Vagina (tissue), 2 donors: Measurements from ENCODE around the gene DGKB. TPM values are rescaled to one million over a fixed set of nuclear protein-coding genes. Genes with fewer than 3 reads are reported as not detected.

Experiments
- DNase-seq, 2 donors: peaks; one replicate each; pipeline ENCODE4 v3.0.0-alpha.2; 2017; ENCODE audit errors: extremely low spot score in 2 of 2
- H3K27ac ChIP-seq: fragments of 200-600 bp; sonication (generic); one replicate; pipeline ENCODE4 v1.5.1; 2019
- H3K27me3 ChIP-seq: fragments of 200-600 bp; sonication (generic); one replicate; pipeline ENCODE4 v1.5.1; 2019
- H3K36me3 ChIP-seq, 2 donors: fragments of 200-600 bp; sonication (generic); one replicate each; pipeline ENCODE4 v1.5.1; 2017 to 2019
- H3K4me1 ChIP-seq: fragments of 200-600 bp; sonication (generic); one replicate; pipeline ENCODE4 v1.5.1; 2019
- H3K4me3 ChIP-seq, 2 donors: fragments of 200-600 bp; sonication (generic); 1 replicate in 1 of 2; 2 replicates in 1 of 2; pipeline ENCODE4 v1.5.1; 2016 to 2019
- H3K9me3 ChIP-seq: fragments of 200-600 bp; sonication (generic); one replicate; pipeline ENCODE4 v1.5.1; 2019
- CTCF ChIP-seq, 3 experiments: fragments of 450-650 bp in 2 of 3; fragments of 200-600 bp in 1 of 3; sonication (generic) in 1 of 3; IDR thresholded peaks; one replicate each; pipeline ENCODE4 v1.5.1; 2017 to 2019; ENCODE audit warnings: antibody characterized with exemption in 3 of 3, mild to moderate bottlenecking in 2 of 3, moderate library complexity in 2 of 3
- POLR2A ChIP-seq, 2 donors: fragments of 450-650 bp; IDR thresholded peaks; one replicate each; pipeline ENCODE4 v1.6.1; 2017; ENCODE audit warnings: antibody characterized with exemption in 2 of 2, mild to moderate bottlenecking in 2 of 2, moderate library complexity in 2 of 2
- POLR2AphosphoS5 ChIP-seq, 2 donors: sonication (generic); formaldehyde crosslinking; IDR thresholded peaks; one replicate each; pipeline ENCODE4 v1.9.0; 2017; ENCODE audit warnings: antibody characterized with exemption in 2 of 2, mild to moderate bottlenecking in 2 of 2, low read depth in 1 of 2; ENCODE audit not compliant: insufficient read depth in 1 of 2
- intact Hi-C: fragments of 100-400 bp; cut with DNase I; formaldehyde crosslinking; loops from one replicate; pipeline ENCODE4 v1.15.1; 2023
- total RNA-seq: library from RNA; depleted of rRNA; stranded (reverse); fragments of >200 nt; gene quantifications from one replicate; pipeline ENCODE4 v1.2.3, GENCODE V29; 2016

DGKB gene
- total RNA-seq, 1 donor from 2014 or later = 2.2 TPM

- TF ChIP-seq POLR2A (IDR thresholded peaks at IDR 0.05) = no peak
- TF ChIP-seq CTCF (IDR thresholded peaks at IDR 0.05) = no peak
- no peak for TF ChIP-seq POLR2AphosphoS5 (IDR thresholded peaks at IDR 0.05; ENCODE audit: insufficient read depth in 1 of 2, low read depth in 1 of 2)
- H3K4me3 ChIP-seq = no peak overlapping the region
- intact Hi-C loops = no loop called here
- no peaks in the 10 kb centered on the region for H3K9me3 ChIP-seq
- no peaks in the 10 kb centered on the region for H3K36me3 ChIP-seq
- H3K4me1 ChIP-seq = no peaks in the 10 kb centered on the region
- H3K27ac ChIP-seq = no peak overlapping the region
- no peak for DNase-seq
- H3K27me3 ChIP-seq = no peaks in the 10 kb centered on the region
These were observed 266.6 kb downstream of the DGKB start for GRCh38 chr7:14635955-14636354.

GRCh38 chr7:14630048-14630447, 272.5 kb downstream of the DGKB start:
- no peaks in the 10 kb centered on the region for H3K9me3 ChIP-seq
- no peaks in the 10 kb centered on the region for H3K36me3 ChIP-seq
- no peaks in the 10 kb centered on the region for H3K4me1 ChIP-seq
- no peak overlapping the region for H3K4me3 ChIP-seq
- no peak overlapping the region for H3K27ac ChIP-seq
- H3K27me3 ChIP-seq = no peaks in the 10 kb centered on the region
- intact Hi-C loops = no loop called here
- no peak for DNase-seq
- TF ChIP-seq POLR2AphosphoS5 (IDR thresholded peaks at IDR 0.05; ENCODE audit: insufficient read depth in 1 of 2, low read depth in 1 of 2) (no peak), CTCF (IDR thresholded peaks at IDR 0.05) (no peak), POLR2A (IDR thresholded peaks at IDR 0.05) (no peak)

- H3K9me3 ChIP-seq = no peaks in the 10 kb centered on the region
- H3K4me1 ChIP-seq = no peaks in the 10 kb centered on the region
These were observed 274.0 kb downstream of the DGKB start for GRCh38 chr7:14628516-14628915.

GRCh38 chr7:14626076-14626475, 276.5 kb downstream of the DGKB start:
- Histone ChIP-seq H3K27me3 (no peaks in the 10 kb centered on the region), H3K27ac (no peak overlapping the region), H3K36me3 (no peaks in the 10 kb centered on the region), H3K9me3 (no peaks in the 10 kb centered on the region), H3K4me1 (no peaks in the 10 kb centered on the region), H3K4me3 (no peak overlapping the region)
- DNase-seq = no peak
- intact Hi-C loops = no loop called here
- TF ChIP-seq POLR2AphosphoS5 (IDR thresholded peaks at IDR 0.05; ENCODE audit: insufficient read depth in 1 of 2, low read depth in 1 of 2) (no peak), POLR2A (IDR thresholded peaks at IDR 0.05) (no peak), CTCF (IDR thresholded peaks at IDR 0.05) (no peak)

More at GRCh38 chr7:14628516-14628915, 274.0 kb downstream of the DGKB start:
- no peak for DNase-seq
- TF ChIP-seq POLR2A (IDR thresholded peaks at IDR 0.05) (no peak), CTCF (IDR thresholded peaks at IDR 0.05) (no peak), POLR2AphosphoS5 (IDR thresholded peaks at IDR 0.05; ENCODE audit: insufficient read depth in 1 of 2, low read depth in 1 of 2) (no peak)
- H3K27ac ChIP-seq = no peak overlapping the region
- intact Hi-C loops = no loop called here
- no peaks in the 10 kb centered on the region for H3K27me3 ChIP-seq
- no peak overlapping the region for H3K4me3 ChIP-seq
- no peaks in the 10 kb centered on the region for H3K36me3 ChIP-seq

GRCh38 chr7:14622559-14622958, 280.0 kb downstream of the DGKB start:
- intact Hi-C loops = no loop called here
- no peaks in the 10 kb centered on the region for H3K4me1 ChIP-seq

More at GRCh38 chr7:14622559-14622958, 280.0 kb downstream of the DGKB start:
- H3K36me3 ChIP-seq = no peaks in the 10 kb centered on the region
- no peak for TF ChIP-seq POLR2A (IDR thresholded peaks at IDR 0.05)
- no peak for TF ChIP-seq POLR2AphosphoS5 (IDR thresholded peaks at IDR 0.05; ENCODE audit: insufficient read depth in 1 of 2, low read depth in 1 of 2)
- no peak for TF ChIP-seq CTCF (IDR thresholded peaks at IDR 0.05)
- no peak overlapping the region for H3K4me3 ChIP-seq
- DNase-seq = no peak
- no peaks in the 10 kb centered on the region for H3K9me3 ChIP-seq
- no peak overlapping the region for H3K27ac ChIP-seq
- H3K27me3 ChIP-seq = no peaks in the 10 kb centered on the region
